GM19372 (cell line): ENCODE results near the gene BTRC.

Experiments used
- ATAC-seq: cut with Tn5 transposase; IDR thresholded peaks from one replicate; pipeline ENCODE4 v1.9.1; 2021; ENCODE audit warnings: mild to moderate bottlenecking, low read depth, moderate library complexity; ENCODE audit not compliant: unreplicated experiment

Gene BTRC

DNA sequence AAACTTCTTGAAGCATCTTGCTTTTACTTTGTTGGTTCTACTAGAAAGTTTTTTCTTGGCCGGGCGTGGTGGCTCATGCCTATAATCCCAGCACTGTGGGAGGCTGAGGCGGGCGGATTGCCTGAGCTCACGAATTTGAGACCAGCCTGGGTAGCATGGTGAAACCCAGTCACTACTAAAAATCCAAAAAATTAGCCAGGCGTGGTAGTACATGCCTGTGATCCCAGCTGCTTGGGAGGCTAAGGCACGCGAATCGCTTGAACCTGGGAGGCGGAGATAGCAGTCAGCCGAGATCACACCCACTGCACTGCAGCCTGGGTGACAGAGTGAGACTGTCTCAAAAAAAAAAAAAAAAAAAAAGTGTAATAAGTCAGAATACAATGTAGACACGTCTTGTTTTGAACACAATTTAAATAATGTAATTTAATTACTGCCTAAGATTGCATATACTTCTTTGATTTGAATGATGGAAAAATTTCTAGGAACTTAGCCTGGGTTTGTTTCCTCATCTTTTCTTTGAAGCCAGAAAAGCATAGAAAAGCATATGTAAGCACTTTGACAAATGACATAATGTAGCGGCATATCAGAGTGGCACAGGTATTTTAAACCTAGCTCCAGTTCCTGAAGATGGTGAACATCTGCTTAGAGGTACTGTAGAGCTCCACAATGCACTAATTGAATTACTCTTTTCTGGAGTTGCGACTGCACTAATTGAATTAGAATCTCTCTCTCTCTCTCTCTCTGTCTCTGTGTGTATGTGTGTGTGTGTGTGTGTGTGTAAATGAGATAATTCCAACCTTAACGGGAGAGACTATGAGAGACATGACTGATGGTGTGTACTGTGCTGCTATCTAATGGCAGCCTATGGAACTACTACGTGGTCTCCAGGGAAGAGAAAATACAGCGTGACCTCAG, 87.8 kb downstream of the BTRC start:
- no peak for ATAC-seq

DNA sequence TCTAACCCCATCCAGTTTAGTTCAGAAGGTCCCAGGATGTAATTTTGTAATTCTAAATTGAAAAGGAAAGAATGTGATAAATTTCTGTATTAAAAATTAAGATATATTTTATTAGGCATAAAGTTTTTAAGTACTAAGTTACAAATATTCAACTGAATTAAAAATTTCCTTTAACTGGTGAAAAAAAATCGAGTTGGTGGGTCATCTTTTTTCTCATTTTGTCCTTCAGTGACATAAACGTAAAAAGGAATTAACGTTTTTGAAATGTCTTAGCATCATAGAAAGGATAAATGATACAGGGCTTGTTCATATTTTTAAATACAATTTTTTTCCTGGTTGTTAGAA, 88.5 kb downstream of the BTRC start:
- ATAC-seq = no peak

DNA sequence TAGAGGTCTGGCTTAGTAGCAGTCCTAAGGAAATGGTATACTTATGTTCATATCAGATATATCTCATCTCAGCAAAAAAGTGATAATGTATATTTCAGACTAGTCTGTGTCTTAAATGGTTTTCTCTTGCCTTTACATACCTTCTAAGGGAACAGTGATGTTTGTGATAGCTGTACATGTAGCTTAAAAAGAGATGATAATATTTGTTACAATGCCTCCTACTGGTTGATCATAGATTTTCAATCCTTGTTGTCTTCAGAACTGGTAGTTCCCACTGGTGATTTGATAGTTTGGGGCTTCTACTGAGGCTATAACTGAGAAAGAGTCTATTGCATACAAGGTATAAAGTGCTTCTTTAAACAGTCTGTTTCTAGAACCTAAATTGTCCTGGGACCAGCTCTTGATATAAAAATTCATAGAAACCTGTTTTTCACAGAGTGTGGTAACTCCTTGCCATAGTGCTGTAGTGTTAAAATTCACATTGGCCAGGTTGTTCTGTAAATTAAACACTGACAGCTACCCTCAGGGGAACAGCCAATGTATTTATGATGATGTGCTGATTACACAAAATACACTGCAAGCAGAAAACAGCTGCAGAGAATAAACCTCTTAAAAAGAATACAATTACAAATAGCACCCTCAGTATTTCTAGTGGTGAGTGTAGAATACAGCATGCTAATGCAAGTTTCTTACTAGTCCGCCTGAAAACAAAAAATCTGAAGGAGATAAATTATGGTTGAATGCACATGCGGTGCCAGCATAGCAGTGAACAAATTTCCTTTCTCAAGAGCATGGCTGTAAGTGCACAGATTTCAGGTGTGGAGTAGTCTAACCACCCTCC, 90.3 kb downstream of the BTRC start:
- ATAC-seq = no peak

DNA sequence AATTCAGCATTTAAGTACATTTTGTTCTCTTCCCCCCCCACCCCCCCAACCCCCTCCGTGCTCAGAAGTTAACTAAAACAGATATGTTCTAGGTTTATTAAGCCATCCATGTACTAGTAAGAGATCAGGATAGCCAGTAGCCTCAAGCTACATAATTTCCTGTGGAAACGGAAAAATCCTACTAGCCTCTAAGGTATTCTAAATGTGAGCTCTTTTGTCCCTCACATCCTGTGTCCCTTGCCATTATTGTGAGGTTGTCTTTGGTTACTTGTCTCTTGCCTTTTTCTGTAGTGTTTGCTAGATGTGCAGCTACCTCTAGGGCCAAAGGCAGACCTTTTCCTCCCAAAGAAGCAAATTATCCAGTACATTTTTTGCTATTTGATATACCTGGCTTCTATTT, 92.1 kb downstream of the BTRC start:
- ATAC-seq = no peak

DNA sequence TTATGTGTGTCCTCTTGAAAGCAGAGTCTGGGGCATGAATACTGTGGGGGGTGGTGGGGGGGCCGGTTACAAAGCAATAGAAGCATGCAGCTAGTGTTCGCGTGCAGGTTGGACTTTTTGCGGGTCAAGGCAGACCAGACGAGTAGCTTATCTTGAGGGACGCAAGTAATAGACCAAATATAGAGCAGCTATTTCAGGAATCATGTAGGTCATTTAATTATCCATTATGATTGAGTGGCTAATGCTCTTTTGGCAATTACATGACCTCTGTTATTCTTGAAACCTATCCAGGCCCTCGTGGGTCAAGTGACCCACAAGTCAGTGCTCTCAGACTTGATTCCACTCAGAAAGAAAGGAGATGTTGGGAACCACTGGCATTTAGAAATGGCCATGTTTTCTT, 93.0 kb downstream of the BTRC start:
- no peak for ATAC-seq

DNA sequence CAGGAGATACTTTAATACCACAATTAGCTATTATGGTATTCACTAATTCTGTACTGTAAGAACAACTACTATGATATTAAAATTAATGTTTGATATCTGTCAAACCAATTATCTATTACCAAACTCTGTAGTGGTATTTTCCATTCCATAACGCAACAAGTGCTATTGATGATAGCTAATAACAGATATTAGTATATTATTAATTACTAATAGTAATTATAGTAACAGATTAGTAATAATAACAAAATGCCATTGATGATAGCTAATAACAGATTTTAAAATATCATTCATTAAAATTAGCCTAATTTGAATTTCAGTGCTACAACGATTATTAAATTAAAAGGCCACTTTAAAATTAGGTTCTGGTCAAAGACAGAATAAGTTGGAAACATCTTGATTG, 93.5 kb downstream of the BTRC start:
- ATAC-seq = no peak

DNA sequence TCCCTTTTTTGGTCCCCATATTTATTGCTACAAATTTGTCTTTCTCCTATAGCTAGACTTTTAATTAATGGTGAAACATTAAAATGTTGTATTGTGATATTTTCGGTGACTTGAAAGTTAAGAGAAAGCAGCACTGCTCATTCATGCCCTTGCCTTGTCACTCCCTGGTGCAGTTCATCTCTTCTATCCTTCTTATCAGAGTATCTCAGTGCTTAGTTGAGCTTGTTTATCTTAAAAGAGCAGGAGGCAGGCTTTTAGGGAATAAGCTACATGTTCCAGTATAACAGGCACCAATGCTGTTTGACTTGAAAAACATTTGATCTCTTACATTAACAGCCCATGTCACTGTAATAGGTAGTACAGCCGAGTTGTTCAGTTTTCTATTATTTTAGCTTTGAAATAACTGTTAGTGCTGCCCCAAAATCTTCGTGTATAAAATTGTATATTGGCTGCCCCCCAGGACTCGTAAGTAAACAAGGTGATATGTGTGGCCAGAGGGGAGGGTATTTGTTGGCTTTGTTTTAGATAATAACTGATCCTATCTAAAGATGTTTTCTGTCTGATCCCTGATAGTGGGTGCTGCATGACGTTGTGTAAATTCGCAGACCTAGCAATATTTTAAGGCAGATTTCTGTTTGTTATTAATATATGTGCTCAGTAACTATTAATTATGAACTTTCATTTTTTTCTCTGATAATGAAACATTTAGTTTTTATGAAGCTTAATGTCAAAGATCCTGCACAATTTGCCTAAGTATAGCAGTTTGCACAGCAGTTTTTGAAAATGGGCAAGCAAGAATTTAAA, 96.5 kb downstream of the BTRC start:
- no peak for ATAC-seq

DNA sequence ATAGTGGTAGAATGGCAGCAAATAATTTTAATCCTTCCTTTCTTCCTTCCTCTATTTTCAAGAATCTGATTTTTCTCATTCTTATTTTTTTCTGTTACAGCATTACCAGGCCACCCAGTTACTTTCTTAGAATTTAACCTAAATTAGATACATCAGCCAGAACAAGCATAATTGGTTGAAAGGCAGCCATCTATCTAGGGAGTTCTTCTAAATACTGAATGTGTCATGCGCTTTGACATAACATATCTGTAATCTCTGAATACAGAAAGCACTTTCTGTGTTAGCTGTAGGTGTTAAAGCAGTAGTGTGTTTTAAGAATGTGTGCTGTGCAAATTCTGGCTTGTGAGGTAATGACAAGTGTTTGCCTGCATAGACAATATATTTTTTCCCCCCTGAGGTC, 97.3 kb downstream of the BTRC start:
- ATAC-seq = no peak

DNA sequence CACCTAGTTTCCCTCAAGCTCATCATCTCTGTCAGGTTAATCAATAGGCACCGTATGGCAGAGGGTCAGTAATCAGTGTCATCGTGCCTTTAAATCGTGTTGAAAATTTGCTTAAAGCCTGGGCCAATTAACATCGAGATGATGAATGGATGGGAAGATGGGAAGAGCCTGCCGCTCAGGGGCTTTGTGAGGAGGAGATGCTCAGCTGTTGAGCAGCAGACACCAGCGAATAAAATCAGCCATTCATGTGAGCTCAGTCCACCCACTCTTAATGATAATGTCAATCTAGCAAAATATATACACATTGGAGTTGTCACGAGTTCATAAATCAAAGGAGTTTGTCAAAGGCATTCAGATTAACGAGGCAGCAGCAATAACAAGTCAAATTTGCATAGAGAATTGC, 97.7 kb downstream of the BTRC start:
- no peak for ATAC-seq

DNA sequence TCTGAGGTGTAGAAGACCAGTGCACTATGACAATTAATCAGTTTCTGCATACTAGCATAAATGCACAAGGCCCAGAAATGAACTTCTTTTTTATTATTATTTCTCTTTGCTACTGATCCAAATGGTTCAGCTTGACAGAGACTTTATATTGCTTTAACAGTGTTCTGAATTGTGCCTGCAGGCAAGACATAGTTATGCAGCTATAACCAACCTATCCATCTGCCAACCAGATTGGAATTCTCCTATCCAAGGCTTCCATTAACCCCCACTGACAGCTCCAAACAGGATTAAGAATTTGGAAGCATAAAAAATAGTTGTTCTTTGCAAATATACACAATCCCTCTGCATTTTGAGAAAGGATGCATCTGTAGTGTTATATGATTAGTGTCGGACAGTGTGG, 98.2 kb downstream of the BTRC start:
- ATAC-seq = no peak

DNA sequence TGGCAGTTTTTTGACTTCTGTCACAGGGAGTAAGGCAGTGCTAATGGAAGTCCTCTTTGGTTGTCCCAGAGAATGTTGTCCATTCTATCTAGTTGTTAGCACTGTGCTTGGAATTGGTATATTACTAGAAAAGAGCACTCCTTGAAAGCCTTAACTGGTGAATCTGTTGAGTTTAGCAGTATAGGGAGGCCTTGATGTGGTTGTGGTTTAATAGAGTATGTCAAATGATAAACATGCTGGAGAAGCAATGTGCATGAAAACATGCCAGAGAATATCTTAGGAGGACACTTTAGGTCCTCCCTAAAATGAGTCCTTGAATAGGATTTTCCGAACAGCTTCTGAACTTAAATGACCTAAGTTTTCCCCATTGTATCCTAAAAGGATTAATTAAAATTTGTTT, 98.6 kb downstream of the BTRC start:
- no peak for ATAC-seq

DNA sequence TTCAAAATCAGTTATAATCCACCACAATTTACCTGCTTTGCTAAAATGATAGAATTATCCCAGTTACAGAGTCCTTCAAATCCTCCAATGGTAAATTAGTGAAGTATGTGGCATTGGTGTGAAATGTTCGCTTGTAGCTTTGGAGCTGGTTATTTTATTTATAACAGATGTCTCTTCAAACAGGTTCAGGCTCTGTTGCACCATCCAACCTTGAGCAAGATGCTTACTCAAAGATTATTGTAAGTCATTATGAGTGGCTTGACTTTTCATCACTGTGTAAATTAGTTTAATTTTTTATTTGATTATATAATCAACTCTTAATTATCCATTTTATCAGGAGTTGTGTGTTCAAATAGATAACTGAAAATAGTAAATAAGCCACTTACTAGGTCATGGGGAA, 99.4 kb downstream of the BTRC start:
- no peak for ATAC-seq

DNA sequence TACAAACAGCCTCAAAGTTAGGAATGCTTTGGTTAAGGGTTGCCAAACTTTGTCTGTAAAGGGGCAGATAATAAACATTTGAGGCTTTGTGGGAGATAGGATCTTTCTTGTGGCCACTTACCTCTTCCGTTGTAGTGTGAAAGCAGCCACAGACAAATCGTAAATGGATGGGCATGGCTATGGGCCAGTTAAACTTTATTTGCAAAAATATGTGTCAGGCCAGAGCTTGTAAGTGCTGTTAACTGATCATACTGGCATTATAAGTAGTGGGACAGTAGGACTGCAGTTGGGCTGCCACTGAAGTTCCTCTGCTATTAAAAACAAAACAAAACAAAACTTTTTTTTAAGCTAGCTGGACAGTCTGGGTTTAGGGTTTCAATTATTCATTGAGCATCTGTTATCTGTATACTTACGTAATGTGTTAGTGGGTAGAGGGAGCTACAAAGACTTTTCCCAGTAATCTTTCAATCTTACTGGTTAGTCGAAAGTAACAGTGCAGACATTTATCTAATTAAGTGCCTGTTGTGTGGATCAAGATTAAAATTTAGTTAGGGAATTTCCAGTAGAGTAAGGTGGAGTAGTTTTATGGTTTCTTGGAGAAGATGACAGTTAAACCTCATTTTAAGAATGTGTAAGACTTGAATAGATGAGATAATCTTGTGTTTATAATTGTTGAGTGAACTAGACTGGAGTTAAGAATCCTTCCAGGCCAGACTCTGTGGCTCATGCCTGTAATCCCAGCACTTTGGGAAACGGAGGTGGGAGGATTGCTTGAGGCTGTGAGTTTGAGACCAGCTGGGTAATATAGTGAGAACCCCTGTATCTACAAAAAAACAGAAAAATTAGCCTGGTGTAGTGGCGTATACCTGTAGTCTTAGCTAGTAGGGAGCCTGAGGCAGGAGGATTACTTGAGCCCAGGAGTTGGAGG, 100.1 kb downstream of the BTRC start:
- no peak for ATAC-seq

DNA sequence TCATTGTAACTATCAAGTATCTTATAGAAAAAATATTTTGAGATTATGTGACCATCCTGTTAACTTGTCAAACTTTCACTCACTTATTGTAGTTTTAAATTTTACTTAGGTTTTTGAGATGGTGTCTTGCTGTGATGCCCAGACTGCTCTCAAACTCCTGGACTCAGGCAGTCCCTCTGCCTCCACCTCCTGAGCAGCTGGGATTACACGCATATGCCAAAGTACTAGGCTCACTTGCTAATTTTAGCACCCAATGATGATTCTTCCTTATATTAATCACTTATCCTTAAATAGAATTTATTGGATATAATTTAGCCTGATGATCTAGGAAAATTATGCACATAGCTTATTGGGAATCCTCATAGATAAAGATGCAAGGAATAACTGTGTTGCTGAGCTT, 104.9 kb downstream of the BTRC start:
- ATAC-seq = no peak

DNA sequence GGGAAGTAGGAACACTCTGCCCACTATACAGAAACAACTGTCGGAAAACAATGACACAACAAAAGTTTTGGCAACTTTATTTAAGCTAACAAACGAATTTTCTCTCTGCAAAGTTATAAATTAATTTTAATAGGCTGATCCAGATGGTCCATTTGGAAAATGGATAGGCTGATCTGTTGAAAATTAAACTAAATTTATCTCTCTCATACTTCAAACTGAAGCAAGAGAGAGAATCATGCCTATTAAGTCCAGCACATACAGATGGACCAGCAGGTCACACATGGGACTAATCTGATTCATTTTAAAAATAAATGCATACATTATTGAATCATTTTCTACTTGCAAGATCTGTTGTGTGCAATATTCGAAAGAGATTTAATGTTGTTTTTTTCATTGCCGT, 110.1 kb downstream of the BTRC start:
- no peak for ATAC-seq

DNA sequence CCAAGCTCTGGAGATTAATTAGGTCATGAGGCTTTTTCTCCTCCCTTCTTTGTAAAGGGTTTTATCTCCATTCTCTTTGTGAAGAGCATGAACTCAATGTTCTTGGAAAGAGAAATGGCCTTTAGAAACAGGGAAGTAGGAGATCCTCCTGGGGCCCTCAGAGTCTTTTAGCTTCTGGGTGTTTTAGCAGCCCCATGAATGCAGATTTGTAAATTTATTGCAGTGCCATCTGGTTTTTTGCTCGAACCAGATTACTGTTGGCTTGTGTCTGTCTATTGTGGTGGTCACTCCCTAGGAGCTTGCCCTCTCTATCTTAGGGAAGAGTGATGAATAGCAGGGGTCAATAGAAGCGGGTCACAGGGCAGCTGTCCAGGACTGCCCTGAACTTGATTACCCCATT, 110.6 kb downstream of the BTRC start:
- no peak for ATAC-seq

DNA sequence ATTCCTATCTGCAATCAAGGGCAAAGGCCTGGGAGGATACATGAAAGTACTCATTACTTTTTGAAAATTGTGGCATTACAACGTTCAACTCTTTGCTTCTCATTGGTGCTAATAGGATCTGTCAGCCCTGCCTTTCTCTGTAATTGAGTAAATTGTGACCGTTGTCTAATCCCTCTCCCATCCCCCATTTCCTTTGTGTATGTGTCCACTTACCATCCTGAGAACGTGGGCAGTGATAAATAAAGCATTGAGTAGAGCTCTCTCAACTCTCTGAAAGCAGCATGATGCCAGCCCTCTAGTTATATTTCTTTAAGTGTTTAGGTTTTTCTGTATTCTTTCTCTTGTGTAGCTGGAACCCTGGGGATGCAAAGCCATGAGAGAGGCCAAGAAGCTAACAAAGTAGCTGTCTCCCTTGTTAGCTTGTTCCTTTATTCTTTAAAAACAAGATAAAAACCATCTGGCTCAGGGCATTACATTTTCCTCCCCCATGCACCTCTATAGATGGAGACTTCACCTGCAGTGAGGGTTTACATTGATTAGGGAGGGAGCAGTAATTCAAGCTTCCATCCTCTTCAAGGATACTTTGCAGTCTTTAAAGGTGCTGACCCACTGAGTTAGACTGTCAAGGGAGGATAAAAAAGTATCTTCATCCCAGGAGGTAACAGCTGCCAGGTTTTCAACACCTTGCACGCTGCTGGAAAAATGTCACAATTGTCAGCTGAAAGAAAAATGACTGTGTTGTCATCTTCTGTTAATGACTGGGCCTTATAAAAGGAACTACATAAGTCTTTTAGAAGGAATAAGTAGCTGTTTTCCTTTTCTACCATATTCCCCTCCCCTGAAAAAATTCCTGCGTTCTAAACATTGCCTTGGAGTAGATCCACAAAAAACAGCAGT, 112.3 kb downstream of the BTRC start:
- no peak for ATAC-seq

DNA sequence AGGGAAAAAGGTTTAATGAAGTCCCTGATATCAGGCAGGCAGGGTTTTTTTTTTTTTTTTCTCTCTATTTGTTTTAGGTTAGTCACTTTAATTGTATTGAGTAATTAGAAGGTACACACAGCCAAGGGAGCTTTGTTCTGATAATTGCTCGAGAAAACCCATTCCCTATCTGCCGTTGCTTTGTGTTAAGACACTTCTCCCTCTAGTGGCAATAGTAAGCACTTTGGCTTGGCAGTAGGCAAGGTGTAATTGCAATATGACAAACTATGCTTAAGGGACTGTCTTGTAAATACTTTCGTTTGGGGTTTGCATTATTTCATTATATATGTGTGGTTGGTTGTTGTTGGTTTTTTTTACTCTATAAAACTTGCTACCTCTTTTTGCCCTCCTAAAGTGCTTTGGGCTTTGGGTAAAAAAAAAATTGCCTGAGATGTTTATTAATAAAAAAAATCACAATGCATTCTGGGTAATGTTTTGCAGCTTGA, 113.4 kb downstream of the BTRC start:
- no peak for ATAC-seq

DNA sequence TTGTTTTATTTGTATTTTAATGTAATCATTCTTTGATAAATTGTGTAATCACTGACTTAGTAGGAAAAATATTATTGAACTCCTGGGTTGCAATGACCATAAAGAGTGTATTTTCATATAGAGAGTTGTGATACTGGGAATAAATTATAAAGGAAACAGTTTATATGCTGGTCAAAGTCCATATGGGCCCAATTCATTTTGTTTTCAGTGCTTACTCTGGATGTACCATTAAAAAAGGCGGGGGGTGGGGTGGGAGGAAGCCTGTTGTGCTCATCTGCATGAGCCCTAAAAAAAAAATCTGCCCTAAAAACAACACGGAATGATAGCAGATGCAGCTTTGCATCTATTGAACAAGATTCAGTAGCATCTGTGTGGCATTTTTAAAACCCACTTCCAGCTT, 114.2 kb downstream of the BTRC start:
- ATAC-seq = no peak
